Measurements from ENCODE around the gene KLRC3. TPM values are rescaled to one million over a fixed set of nuclear protein-coding genes. Genes with fewer than 3 reads are reported as not detected.
"Not testable (repeated sequence)": the region's sequence is repeated elsewhere in the genome, so short reads cannot be mapped to it uniquely, and the experiment has no call there.

KLRC3 gene
- polyA plus RNA-seq, 1 experiment = not detected

- Histone ChIP-seq H3K36me3 (ENCODE audit: control insufficient read depth, insufficient read depth, low read length) (no peaks in the 10 kb centered on the region), H3K4me3 (ENCODE audit: low read depth, low read length) (no peak overlapping the region), H3K27me3 (ENCODE audit: control insufficient read depth, insufficient read depth, low read length) (no peaks in the 10 kb centered on the region)
- TF ChIP-seq CTCF (IDR thresholded peaks at IDR 0.05; ENCODE audit: insufficient read depth, low read depth, low read length) = no peak
- ChIA-PET POLR2A (no interaction called here), CTCF (no interaction called here)
- no peak for DNase-seq (ENCODE audit: low read depth)
Measured at GRCh38 chr12:10454531-10454930, 34.1 kb upstream of the KLRC3 start.

- H3K36me3 ChIP-seq (ENCODE audit: control insufficient read depth, insufficient read depth, low read length) = no peaks in the 10 kb centered on the region
- no peak for DNase-seq (ENCODE audit: low read depth)
- no peak within 1 kb of the TSS for H3K4me3 ChIP-seq (ENCODE audit: low read depth, low read length)
- no peak for TF ChIP-seq CTCF (IDR thresholded peaks at IDR 0.05; ENCODE audit: insufficient read depth, low read depth, low read length)
- H3K27me3 ChIP-seq (ENCODE audit: control insufficient read depth, insufficient read depth, low read length) = no peaks in the 10 kb centered on the region
- POLR2A ChIA-PET = no interaction called here
- CTCF ChIA-PET = interaction anchor here (1.2 kb wide), 1 partner anchor 114 kb away, joined by 3 read pairs; no protein-coding TSS in a partner anchor
Measured at GRCh38 chr12:10453156-10453555, 32.8 kb upstream of the KLRC3 start, which contains the start of gene KLRC1. KLRC1 (minus strand) TSS chr12:10453377; CDS start chr12:10451156, 2,221 bp downstream.

- TF ChIP-seq CTCF (IDR thresholded peaks at IDR 0.05; ENCODE audit: insufficient read depth, low read depth, low read length) = no peak
- CTCF ChIA-PET = no interaction called here
- POLR2A ChIA-PET = no interaction called here
- H3K27me3 ChIP-seq (ENCODE audit: control insufficient read depth, insufficient read depth, low read length) = no peaks in the 10 kb centered on the region
- no peaks in the 10 kb centered on the region for H3K36me3 ChIP-seq (ENCODE audit: control insufficient read depth, insufficient read depth, low read length)
- no peak for DNase-seq (ENCODE audit: low read depth)
- no peak overlapping the region for H3K4me3 ChIP-seq (ENCODE audit: low read depth, low read length)
Measured at GRCh38 chr12:10448236-10448635, 27.8 kb upstream of the KLRC3 start.

- POLR2A ChIA-PET = not testable (repeated sequence)
Measured at GRCh38 chr12:10446052-10446451, 25.7 kb upstream of the KLRC3 start.

GRCh38 chr12:10441144-10441543 is 20.7 kb upstream of the KLRC3 start:
- POLR2A ChIA-PET; DNase-seq (ENCODE audit: low read depth); CTCF ChIA-PET; H3K4me3 ChIP-seq (ENCODE audit: low read depth, low read length); H3K27me3 ChIP-seq (ENCODE audit: control insufficient read depth, insufficient read depth, low read length); H3K36me3 ChIP-seq (ENCODE audit: control insufficient read depth, insufficient read depth, low read length): not testable (repeated sequence)

More at GRCh38 chr12:10446052-10446451, 25.7 kb upstream of the KLRC3 start:
- H3K36me3 ChIP-seq (ENCODE audit: control insufficient read depth, insufficient read depth, low read length); H3K27me3 ChIP-seq (ENCODE audit: control insufficient read depth, insufficient read depth, low read length); H3K4me3 ChIP-seq (ENCODE audit: low read depth, low read length); CTCF ChIA-PET; DNase-seq (ENCODE audit: low read depth): not testable (repeated sequence)

- POLR2A ChIA-PET; H3K27me3 ChIP-seq (ENCODE audit: control insufficient read depth, insufficient read depth, low read length); H3K36me3 ChIP-seq (ENCODE audit: control insufficient read depth, insufficient read depth, low read length); CTCF ChIA-PET; H3K4me3 ChIP-seq (ENCODE audit: low read depth, low read length): not testable (repeated sequence)
- peak; percentile 2 for DNase-seq (ENCODE audit: low read depth)
Measured at GRCh38 chr12:10439608-10440274, 19.3 kb upstream of the KLRC3 start.

- CTCF ChIA-PET; H3K36me3 ChIP-seq (ENCODE audit: control insufficient read depth, insufficient read depth, low read length); H3K27me3 ChIP-seq (ENCODE audit: control insufficient read depth, insufficient read depth, low read length); POLR2A ChIA-PET; H3K4me3 ChIP-seq (ENCODE audit: low read depth, low read length); DNase-seq (ENCODE audit: low read depth): not testable (repeated sequence)
Measured at GRCh38 chr12:10437601-10438000, 17.2 kb upstream of the KLRC3 start.

GRCh38 chr12:10435816-10436215 is 15.4 kb upstream of the KLRC3 start, which contains the start of gene KLRC2:
KLRC2 (minus strand) TSS chr12:10436010; CDS start chr12:10435986, 24 bp downstream.
- POLR2A ChIA-PET = not testable (repeated sequence)
- DNase-seq (ENCODE audit: low read depth) = peak; percentile 4

GRCh38 chr12:10430623-10431022 is 10.2 kb upstream of the KLRC3 start:
- H3K27me3 ChIP-seq (ENCODE audit: control insufficient read depth, insufficient read depth, low read length); DNase-seq (ENCODE audit: low read depth); POLR2A ChIA-PET; CTCF ChIA-PET; H3K36me3 ChIP-seq (ENCODE audit: control insufficient read depth, insufficient read depth, low read length); H3K4me3 ChIP-seq (ENCODE audit: low read depth, low read length): not testable (repeated sequence)

More at GRCh38 chr12:10435816-10436215, 15.4 kb upstream of the KLRC3 start, which contains the start of gene KLRC2:
- CTCF ChIA-PET; H3K4me3 ChIP-seq (ENCODE audit: low read depth, low read length); H3K27me3 ChIP-seq (ENCODE audit: control insufficient read depth, insufficient read depth, low read length); H3K36me3 ChIP-seq (ENCODE audit: control insufficient read depth, insufficient read depth, low read length): not testable (repeated sequence)

GRCh38 chr12:10425938-10426337 is 5.5 kb upstream of the KLRC3 start:
- CTCF ChIA-PET; H3K36me3 ChIP-seq (ENCODE audit: control insufficient read depth, insufficient read depth, low read length); H3K4me3 ChIP-seq (ENCODE audit: low read depth, low read length); H3K27me3 ChIP-seq (ENCODE audit: control insufficient read depth, insufficient read depth, low read length); DNase-seq (ENCODE audit: low read depth); POLR2A ChIA-PET: not testable (repeated sequence)
